GM19238 (cell line): ENCODE measurements around the gene DSCAML1.
"Not testable (repeated sequence)": the region's sequence is repeated elsewhere in the genome, so short reads cannot be mapped to it uniquely, and the experiment has no call there.

Experiments used
- DNase-seq: peaks from one replicate; pipeline ENCODE4 v3.0.0; 2011; ENCODE audit warnings: low spot score; ENCODE audit not compliant: insufficient read length

DSCAML1 gene

GRCh38 chr11:117794772-117795629 is 2.0 kb downstream of the DSCAML1 start:
- no peak for DNase-seq

- no peak for DNase-seq
Measured at GRCh38 chr11:117794135-117794534, 2.9 kb downstream of the DSCAML1 start.

GRCh38 chr11:117793583-117793982 is 3.4 kb downstream of the DSCAML1 start:
- DNase-seq: no peak

GRCh38 chr11:117792992-117793391 is 4.0 kb downstream of the DSCAML1 start:
- no peak for DNase-seq

- no peak for DNase-seq
Measured at GRCh38 chr11:117792241-117792640, 4.8 kb downstream of the DSCAML1 start.

GRCh38 chr11:117790279-117790678 is 6.7 kb downstream of the DSCAML1 start:
- no peak for DNase-seq

GRCh38 chr11:117789241-117789640 is 7.8 kb downstream of the DSCAML1 start:
- DNase-seq: no peak

GRCh38 chr11:117786135-117786870 is 10.7 kb downstream of the DSCAML1 start:
- DNase-seq: no peak

GRCh38 chr11:117782101-117782500 is 14.9 kb downstream of the DSCAML1 start:
- DNase-seq: no peak

- no peak for DNase-seq
Measured at GRCh38 chr11:117781627-117782026, 15.4 kb downstream of the DSCAML1 start.

- DNase-seq: no peak
Measured at GRCh38 chr11:117780456-117780855, 16.6 kb downstream of the DSCAML1 start.

- no peak for DNase-seq
Measured at GRCh38 chr11:117774553-117774952, 22.5 kb downstream of the DSCAML1 start.

- DNase-seq: no peak
Measured at GRCh38 chr11:117772360-117772759, 24.7 kb downstream of the DSCAML1 start.

- no peak for DNase-seq
Measured at GRCh38 chr11:117771841-117772240, 25.2 kb downstream of the DSCAML1 start.

GRCh38 chr11:117771197-117771596 is 25.8 kb downstream of the DSCAML1 start:
- DNase-seq: no peak

- no peak for DNase-seq
Measured at GRCh38 chr11:117770061-117770460, 27.0 kb downstream of the DSCAML1 start.

GRCh38 chr11:117769533-117769932 is 27.5 kb downstream of the DSCAML1 start:
- DNase-seq: no peak

GRCh38 chr11:117768506-117768905 is 28.5 kb downstream of the DSCAML1 start:
- DNase-seq: no peak

- no peak for DNase-seq
Measured at GRCh38 chr11:117767071-117767470, 29.9 kb downstream of the DSCAML1 start.

- DNase-seq: no peak
Measured at GRCh38 chr11:117766576-117766975, 30.4 kb downstream of the DSCAML1 start.

GRCh38 chr11:117766026-117766425 is 31.0 kb downstream of the DSCAML1 start:
- DNase-seq: no peak

GRCh38 chr11:117765068-117765467 is 31.9 kb downstream of the DSCAML1 start:
- DNase-seq: no peak

GRCh38 chr11:117763465-117763864 is 33.6 kb downstream of the DSCAML1 start:
- DNase-seq: not testable (repeated sequence)
